SHP77 (cell line): ENCODE results near the gene UTF1.
"Not testable (repeated sequence)": the region's sequence is repeated elsewhere in the genome, so short reads cannot be mapped to it uniquely, and the experiment has no call there.

ENCODE experiments used
- DNase-seq, 2 experiments: peaks; one replicate each; lab custom pipeline; 2025; lab: John Stamatoyannopoulos, UW

UTF1 gene

GRCh38 chr10:133227256-133227655 lies 2.8 kb upstream of the UTF1 start:
- DNase-seq, result no peak

- DNase-seq, result no peak
Measured at GRCh38 chr10:133229265-133230043, 563 bp upstream of the UTF1 start.

- DNase-seq, result no peak
Measured at GRCh38 chr10:133230387-133231195, 574 bp downstream of the UTF1 start.

GRCh38 chr10:133231244-133231945 lies 1.4 kb downstream of the UTF1 start:
- no peak for DNase-seq

- DNase-seq, result no peak
Measured at GRCh38 chr10:133231946-133232574, 2.0 kb downstream of the UTF1 start.

- not testable (repeated sequence) for DNase-seq
Measured at GRCh38 chr10:133234796-133235195, 4.8 kb downstream of the UTF1 start.

GRCh38 chr10:133235265-133235855 lies 5.3 kb downstream of the UTF1 start:
- no peak for DNase-seq

GRCh38 chr10:133235932-133236331 lies 5.9 kb downstream of the UTF1 start:
- DNase-seq, result no peak

- DNase-seq, result no peak
Measured at GRCh38 chr10:133236401-133237240, 6.6 kb downstream of the UTF1 start.

- DNase-seq, result no peak
Measured at GRCh38 chr10:133237241-133237587, 7.2 kb downstream of the UTF1 start.

- DNase-seq, result no peak
Measured at GRCh38 chr10:133237588-133238465, 7.8 kb downstream of the UTF1 start, which contains the start of gene VENTX. Gene VENTX, plus strand, starts transcription at chr10:133237855. Its CDS starts 60 bp downstream, at chr10:133237915.

GRCh38 chr10:133238466-133238804 lies 8.4 kb downstream of the UTF1 start:
- DNase-seq, result no peak

GRCh38 chr10:133239990-133240389 lies 10.0 kb downstream of the UTF1 start:
- no peak for DNase-seq

- DNase-seq, result no peak
Measured at GRCh38 chr10:133241501-133242205, 11.6 kb downstream of the UTF1 start.

- DNase-seq, result no peak
Measured at GRCh38 chr10:133242611-133243356, 12.8 kb downstream of the UTF1 start.

GRCh38 chr10:133243593-133243992 lies 13.6 kb downstream of the UTF1 start:
- DNase-seq, result no peak

- no peak for DNase-seq
Measured at GRCh38 chr10:133245439-133246235, 15.6 kb downstream of the UTF1 start.

- no peak for DNase-seq
Measured at GRCh38 chr10:133246236-133246626, 16.2 kb downstream of the UTF1 start.
